ENCODE measurements around the gene NTN1.

DNA sequence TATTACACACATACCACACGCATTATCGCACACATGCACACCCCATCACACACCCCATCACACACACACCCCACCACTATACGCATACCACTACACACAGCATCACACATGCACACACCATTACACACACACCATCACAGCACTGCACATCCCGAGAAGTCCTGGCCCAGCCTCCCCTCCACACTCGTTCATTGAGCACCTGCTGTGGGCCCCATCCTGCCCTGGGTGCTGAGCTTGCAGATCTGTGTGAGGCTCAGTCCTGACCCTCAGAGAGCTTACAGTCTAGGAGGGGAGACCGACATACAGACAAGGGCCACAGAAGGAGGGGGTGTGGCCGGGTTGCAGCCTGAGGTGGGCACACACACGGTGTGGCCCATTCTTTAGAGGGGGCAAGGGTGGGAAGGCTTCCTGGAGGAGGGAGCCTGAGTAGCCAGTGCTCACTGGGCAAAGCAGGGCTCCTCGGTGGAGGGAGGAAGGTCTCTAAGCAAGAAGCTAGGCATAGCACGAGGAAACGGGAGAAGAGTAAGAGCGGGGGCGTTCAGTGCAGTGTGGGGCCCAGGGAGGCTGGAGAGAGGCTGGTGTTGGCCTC, 206.6 kb downstream of the NTN1 start:
- TF ChIP-seq, protein P1, sequence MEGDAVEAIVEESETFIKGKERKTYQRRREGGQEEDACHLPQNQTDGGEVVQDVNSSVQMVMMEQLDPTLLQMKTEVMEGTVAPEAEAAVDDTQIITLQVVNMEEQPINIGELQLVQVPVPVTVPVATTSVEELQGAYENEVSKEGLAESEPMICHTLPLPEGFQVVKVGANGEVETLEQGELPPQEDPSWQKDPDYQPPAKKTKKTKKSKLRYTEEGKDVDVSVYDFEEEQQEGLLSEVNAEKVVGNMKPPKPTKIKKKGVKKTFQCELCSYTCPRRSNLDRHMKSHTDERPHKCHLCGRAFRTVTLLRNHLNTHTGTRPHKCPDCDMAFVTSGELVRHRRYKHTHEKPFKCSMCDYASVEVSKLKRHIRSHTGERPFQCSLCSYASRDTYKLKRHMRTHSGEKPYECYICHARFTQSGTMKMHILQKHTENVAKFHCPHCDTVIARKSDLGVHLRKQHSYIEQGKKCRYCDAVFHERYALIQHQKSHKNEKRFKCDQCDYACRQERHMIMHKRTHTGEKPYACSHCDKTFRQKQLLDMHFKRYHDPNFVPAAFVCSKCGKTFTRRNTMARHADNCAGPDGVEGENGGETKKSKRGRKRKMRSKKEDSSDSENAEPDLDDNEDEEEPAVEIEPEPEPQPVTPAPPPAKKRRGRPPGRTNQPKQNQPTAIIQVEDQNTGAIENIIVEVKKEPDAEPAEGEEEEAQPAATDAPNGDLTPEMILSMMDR (conservative IDR thresholded peaks at IDR 0.05; ENCODE audit: low read length): no peak
- no peak for TF ChIP-seq EZH2phosphoT487 (IDR thresholded peaks at IDR 0.05; ENCODE audit: borderline replicate concordance, low read depth, low read length)

Measured in OCI-LY7 (cell line).